ENCODE data around the gene SCAF8. TPM values are rescaled to one million over a fixed set of nuclear protein-coding genes. Genes with fewer than 3 reads are reported as not detected.
"Not testable (repeated sequence)": the region's sequence is repeated elsewhere in the genome, so short reads cannot be mapped to it uniquely, and the experiment has no call there.

The SCAF8 gene
- polyA plus RNA-seq, 3 donors: 53.5 to 54.3 (median 54.2) TPM

DNA sequence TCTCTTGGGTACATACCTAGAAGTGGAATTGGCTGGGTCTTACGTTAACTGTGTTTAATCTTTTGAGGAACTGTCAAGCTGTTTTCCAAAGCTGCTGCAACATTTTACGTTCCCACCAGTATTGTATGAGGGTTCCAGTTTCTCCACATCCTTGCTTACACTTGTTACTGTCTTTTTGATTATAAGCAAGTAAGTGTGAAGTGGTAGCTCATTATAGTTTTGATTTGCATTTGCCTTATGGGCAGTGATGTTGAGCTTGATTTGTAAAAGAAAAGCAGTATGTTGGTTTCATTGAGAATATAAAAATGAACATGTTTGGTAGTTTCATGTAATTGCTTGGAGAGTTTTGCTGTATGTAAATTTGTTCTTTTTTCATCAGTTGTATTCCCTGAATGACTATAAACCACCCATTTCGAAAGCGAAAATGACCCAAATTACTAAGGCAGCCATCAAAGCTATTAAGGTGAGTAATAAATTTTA, 40.4 kb downstream of the SCAF8 start:
- no peak for DNase-seq

GRCh38 chr6:154779157-154779556, 45.9 kb downstream of the SCAF8 start:
- not testable (repeated sequence) for DNase-seq

DNA sequence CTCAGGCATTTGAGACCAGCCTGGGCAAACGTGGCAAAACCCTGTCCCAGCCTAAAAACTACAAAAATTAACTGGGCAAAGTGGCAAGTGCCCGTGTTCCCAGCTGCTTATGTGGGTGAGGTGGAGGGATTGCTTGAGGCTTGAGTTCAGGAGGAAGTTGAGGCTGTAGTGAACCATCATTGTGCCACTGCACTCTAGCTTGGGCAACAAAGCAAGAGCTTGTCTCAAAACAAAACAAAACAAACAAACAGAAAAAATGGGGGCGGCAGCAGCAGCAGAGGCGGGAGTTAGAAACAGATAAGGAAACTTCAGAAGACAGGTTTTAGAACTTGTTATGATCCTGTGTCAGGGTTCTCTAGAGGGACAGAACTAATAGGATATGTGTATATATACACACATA, 49.0 kb downstream of the SCAF8 start:
- DNase-seq: no peak

- no peak for DNase-seq
Observed at GRCh38 chr6:154783229-154783628, 50.0 kb downstream of the SCAF8 start.

- no peak for DNase-seq
Observed at GRCh38 chr6:154785075-154785474, 51.9 kb downstream of the SCAF8 start.

DNA sequence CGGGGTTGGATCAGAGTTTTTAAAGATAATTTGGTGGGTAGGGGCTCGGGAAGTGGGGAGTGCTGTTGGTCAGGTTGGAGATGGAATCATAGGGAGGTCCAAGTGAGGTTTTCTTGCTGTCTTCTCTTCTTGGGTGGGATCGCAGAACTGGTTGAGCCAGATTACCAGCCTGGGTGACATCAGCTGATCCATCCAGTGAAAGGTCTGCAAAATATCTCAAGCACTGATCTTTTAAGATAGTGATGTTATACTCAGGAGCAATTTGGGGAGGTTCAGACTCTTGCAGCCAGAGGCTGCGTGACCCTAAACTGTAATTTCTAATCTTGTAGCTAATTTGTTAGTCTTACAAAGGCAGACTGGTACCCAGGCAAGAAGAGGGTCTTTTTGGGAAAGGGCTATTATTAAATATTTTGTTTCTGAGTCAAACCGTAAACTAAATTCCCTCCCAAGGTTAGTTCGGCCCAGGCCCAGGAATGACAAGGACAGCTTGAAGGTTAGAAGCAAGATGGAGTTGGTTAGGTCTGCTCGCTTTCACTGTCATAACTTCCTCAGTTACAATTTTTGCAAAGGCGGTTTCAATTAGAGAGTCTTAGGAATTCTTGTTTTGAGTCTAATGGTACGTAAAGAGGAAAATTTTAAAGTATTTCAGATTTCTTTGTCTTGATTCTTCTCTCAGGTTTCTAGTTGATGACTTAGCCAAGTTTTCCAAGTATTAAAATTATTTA, 53.1 kb downstream of the SCAF8 start:
- DNase-seq: no peak

DNA sequence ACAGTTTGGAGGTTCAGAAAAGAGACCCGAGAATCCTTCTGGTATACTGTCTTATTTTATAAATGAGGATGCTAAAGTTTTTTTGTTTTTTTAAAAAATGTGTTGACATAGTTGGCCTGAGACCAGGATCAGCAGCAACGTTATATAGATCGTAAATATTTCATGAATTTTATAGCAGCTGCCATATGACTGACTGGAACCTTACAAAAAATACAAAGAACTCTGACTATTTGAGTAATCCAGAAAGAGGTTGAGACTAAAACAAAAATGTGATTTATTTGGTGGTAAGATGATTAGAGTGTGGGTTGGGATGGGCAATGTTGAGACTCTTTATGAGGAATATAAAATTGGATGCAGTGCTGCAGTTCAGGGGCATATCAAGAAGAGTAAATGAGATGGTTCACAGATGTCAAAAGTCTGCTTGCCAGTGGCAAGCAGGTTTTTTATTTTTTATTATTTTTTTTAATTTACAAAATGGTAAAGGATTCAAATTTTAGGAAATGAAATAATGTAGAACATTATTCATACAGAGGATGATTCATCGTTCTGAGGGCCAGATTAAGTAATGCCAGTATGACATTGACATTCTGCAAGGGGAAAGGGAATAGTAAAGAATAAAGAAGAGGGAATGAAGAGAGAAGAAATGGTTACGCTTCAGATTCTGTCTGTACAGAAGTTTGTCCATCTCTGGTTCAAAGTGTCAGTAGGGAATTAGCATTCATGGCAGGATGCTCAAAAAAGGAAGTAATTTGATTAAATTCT, 58.5 kb downstream of the SCAF8 start:
- DNase-seq: no peak

- no peak for DNase-seq
Observed at GRCh38 chr6:154792325-154792724, 59.1 kb downstream of the SCAF8 start.

DNA sequence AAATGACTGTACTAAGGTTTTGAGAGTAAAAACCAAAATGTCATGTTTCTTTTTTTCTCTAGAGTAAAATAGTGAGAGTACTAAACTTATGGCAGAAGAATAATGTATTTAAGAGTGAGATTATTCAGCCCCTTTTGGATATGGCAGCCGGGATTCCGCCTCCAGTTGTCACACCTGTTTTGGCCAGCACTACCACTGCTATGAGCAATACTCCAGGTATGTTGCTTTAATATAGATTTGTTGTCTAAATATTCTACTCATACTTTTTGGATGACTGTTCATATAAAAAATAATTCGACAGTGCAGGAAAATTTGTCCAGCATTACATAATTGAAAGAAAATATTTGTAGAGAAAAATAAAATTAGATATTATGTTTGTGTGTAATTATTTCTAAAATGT, 59.5 kb downstream of the SCAF8 start:
- DNase-seq: no peak

DNA sequence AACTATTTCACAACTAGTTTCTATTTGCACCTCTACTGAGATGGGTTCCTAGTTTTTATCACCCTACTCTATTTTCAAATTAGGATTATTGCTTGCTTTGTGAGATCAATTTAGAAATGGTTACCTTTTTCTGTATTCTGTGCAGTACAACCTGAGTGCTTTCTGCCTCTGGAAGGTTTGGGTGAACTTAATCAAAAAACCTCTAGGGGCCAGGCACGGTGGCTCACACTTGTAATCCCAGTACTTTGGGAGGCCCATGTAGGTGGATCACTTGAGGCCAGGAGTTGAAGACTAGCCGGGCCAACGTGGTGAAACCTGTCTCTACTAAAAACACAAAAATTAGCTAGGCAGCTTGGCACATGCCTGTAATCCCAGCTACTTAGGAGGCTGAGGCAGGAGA, 63.3 kb downstream of the SCAF8 start:
- DNase-seq: no peak

DNA sequence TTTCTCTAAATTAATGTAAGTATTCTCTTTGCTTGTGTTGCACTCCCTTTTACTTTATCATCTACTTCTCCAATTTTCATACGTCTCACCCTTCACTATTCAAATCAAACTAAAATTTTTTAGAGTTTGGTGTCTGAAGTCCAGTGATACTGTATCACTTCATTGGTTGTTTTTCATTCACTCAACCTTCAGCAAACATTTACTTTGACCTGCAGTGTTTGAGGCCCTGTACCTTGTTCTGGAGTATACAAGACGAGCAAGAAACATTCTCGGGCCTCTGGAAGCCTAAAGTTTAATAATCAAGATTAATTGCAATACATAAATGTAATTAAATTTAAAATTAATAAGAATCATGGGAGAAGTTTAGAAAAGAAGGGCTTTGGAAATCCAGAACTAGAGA, 64.6 kb downstream of the SCAF8 start:
- DNase-seq: no peak

DNA sequence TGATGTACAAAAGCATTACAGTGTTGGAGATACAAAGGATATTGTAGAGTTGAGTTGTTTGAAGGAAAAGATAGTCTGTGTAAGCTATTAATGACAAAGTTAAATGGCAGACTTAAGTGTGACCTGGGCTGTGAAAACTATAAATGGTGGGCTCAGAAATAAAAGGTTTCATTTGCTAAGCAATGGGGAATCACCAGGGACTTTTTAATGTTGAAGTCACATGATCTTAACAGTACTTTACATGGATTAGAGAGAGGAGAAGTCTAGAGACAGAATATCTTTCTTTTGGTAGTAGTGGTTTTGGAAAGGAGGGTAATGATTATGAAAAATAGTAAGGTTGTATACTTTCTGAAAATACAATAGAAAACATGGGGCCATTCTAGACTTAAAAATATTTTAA, 67.1 kb downstream of the SCAF8 start:
- no peak for DNase-seq

GRCh38 chr6:154805288-154805911, 72.2 kb downstream of the SCAF8 start:
- DNase-seq: peak; percentile 11

GRCh38 chr6:154806804-154807203, 73.6 kb downstream of the SCAF8 start:
- DNase-seq: no peak

GRCh38 chr6:154811663-154812062, 78.4 kb downstream of the SCAF8 start:
- not testable (repeated sequence) for DNase-seq

- DNase-seq: no peak
Observed at GRCh38 chr6:154814063-154814462, 80.8 kb downstream of the SCAF8 start.

- no peak for DNase-seq
Observed at GRCh38 chr6:154815938-154816820, 83.0 kb downstream of the SCAF8 start.

- DNase-seq: no peak
Observed at GRCh38 chr6:154821099-154821498, 87.9 kb downstream of the SCAF8 start.

- DNase-seq: no peak
Observed at GRCh38 chr6:154821638-154822037, 88.4 kb downstream of the SCAF8 start.

DNA sequence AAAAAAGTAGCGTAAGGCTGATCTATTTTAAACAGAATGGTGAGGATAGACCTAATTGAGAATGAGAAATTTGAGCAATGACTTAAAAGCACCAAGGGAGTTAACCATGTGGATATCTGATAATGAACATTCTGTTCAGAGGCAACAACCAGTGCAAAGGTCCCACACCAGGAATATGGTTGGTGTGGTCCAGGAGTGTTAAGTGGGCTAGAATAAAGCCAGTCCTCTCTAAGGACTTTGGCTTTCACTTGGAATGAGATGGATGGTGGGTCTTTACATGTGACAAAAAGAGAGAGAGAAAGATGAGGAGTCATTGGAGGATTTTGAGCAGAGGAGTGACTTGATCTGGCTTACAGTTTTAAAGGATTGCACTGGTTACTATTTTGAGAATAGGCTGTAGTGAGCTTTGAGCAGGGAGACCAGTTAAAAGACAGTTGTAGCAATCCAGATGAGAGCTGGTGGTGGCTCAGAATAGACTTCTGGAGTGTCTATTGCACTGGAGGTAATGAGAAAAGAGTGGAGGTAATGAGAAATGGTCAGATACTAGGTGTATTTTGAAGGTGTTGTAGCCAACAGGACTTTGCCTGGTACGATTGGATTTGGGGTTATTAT, 89.8 kb downstream of the SCAF8 start:
- DNase-seq: no peak

- no peak for DNase-seq
Observed at GRCh38 chr6:154824076-154824475, 90.9 kb downstream of the SCAF8 start.
